Smooth muscle cell (in vitro differentiated cells): ENCODE results near the gene ID3. TPM values are rescaled to one million over a fixed set of nuclear protein-coding genes. Genes with fewer than 3 reads are reported as not detected.

Experiments used
- DNase-seq: peaks from one replicate; lab custom pipeline; 2025; ENCODE audit not compliant: unreplicated experiment; lab: John Stamatoyannopoulos, UW
- H2AFZ ChIP-seq: fragments of 200-600 bp; sonication (generic); 2 replicates; pipeline ENCODE4 v1.6.0; 2016; ENCODE audit warnings: antibody characterized with exemption, low read depth, mild to moderate bottlenecking
- H3F3A ChIP-seq: fragments of 200-600 bp; sonication (generic); 2 replicates; pipeline ENCODE4 v1.6.0; 2017; ENCODE audit warnings: antibody characterized with exemption, low read depth
- H3K27ac ChIP-seq: fragments of 200-600 bp; sonication (generic); 2 replicates; pipeline ENCODE4 v1.5.1; 2016; ENCODE audit warnings: low read depth, mild to moderate bottlenecking
- H3K27me3 ChIP-seq: fragments of 200-600 bp; sonication (generic); 2 replicates; pipeline ENCODE4 v1.6.1; 2016; ENCODE audit warnings: low read depth, mild to moderate bottlenecking
- H3K36me3 ChIP-seq: fragments of 200-600 bp; sonication (generic); 2 replicates; pipeline ENCODE4 v1.5.1; 2016; ENCODE audit warnings: low read depth
- H3K4me1 ChIP-seq: fragments of 200-600 bp; sonication (generic); 2 replicates; pipeline ENCODE4 v1.5.1; 2016; ENCODE audit warnings: low read depth
- H3K4me2 ChIP-seq: fragments of 200-600 bp; sonication (generic); 2 replicates; pipeline ENCODE4 v1.6.0; 2016; ENCODE audit warnings: mild to moderate bottlenecking
- H3K4me3 ChIP-seq: fragments of 200-600 bp; sonication (generic); 2 replicates; pipeline ENCODE4 v1.5.1; 2016; ENCODE audit warnings: mild to moderate bottlenecking
- H3K79me2 ChIP-seq: fragments of 200-600 bp; sonication (generic); 2 replicates; pipeline ENCODE4 v1.6.0; 2016; ENCODE audit warnings: low read depth, mild to moderate bottlenecking
- H3K9ac ChIP-seq: fragments of 200-600 bp; sonication (generic); 2 replicates; pipeline ENCODE4 v1.6.0; 2016; ENCODE audit warnings: low read depth
- H3K9me3 ChIP-seq: fragments of 200-600 bp; sonication (generic); replicated peaks from 2 replicates; pipeline ENCODE4 v1.5.1; 2016; ENCODE audit warnings: low read depth
- H4K20me1 ChIP-seq: fragments of 200-600 bp; sonication (generic); 2 replicates; pipeline ENCODE4 v1.6.0; 2016; ENCODE audit warnings: low read depth
- WGBS: methylation state at CpG from one replicate; pipeline ENCODE4 v1.1.7; 2016; ENCODE audit warnings: low lambda C conversion rate; 5-methylcytosine and 5-hydroxymethylcytosine counted together
- polyA plus RNA-seq: library from polyadenylated mRNA; unstranded; fragments of >200 nt; fragmentation: Nextera tagmentation; extraction: Ambion mirVana; gene quantifications from 2 replicates; pipeline ENCODE4 v1.2.1, GENCODE V29; 2016
- total RNA-seq: library from RNA; depleted of rRNA; stranded (reverse); fragments of >200 nt; gene quantifications from 2 replicates; pipeline ENCODE4 v1.2.3, GENCODE V29; 2014
- TF ChIP-seq, protein P1 (sequence below): fragments of 200-600 bp; sonication (generic); IDR thresholded peaks from 2 replicates; pipeline ENCODE4 v1.5.1; 2017; ENCODE audit warnings: borderline replicate concordance, mild to moderate bottlenecking, antibody characterized with exemption; ENCODE audit not compliant: insufficient read depth, poor library complexity, severe bottlenecking

The ID3 gene
- total and polyA plus RNA-seq, 2 experiments from 2014 or later, result 752 to 929 TPM

DNA sequence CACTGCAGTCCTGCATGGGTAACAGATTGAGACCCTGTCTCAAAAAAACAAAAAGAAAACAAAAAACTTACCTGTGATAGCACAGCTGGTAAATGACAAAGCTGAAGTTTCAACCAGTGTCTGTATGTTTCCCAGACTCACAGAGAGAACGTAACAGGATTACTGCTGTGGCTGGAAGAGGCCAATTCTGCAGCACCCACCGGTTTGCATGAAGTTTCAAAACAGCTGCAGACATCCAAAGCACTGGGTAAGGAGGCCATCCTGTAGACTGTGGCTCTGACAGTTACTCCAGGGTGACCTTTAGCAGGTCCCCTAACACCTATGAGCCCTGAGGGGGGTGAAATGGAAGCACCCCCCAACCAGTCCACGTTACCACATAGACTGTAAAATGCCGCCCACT is 7.5 kb downstream of the ID3 start:
- WGBS, result 57% methylated on average over 4 of the region's 4 CpGs
- Histone ChIP-seq H3K27me3 (no peaks in the 10 kb centered on the region), H3K79me2 (no peaks in the 10 kb centered on the region), H3K36me3 (no peaks in the 10 kb centered on the region), H3K4me1 (peaks cover 34% of the 10 kb centered on the region), H3K4me2 (no peak overlapping the region), H3K9ac (no peak overlapping the region), H3K27ac (no peak overlapping the region), H4K20me1 (peaks cover 10% of the 10 kb centered on the region), H3K4me3 (no peak overlapping the region), H3K9me3 (no peaks in the 10 kb centered on the region), H2AFZ (no peak overlapping the region), H3F3A (peaks cover 6% of the 10 kb centered on the region)
- TF ChIP-seq, protein P1, sequence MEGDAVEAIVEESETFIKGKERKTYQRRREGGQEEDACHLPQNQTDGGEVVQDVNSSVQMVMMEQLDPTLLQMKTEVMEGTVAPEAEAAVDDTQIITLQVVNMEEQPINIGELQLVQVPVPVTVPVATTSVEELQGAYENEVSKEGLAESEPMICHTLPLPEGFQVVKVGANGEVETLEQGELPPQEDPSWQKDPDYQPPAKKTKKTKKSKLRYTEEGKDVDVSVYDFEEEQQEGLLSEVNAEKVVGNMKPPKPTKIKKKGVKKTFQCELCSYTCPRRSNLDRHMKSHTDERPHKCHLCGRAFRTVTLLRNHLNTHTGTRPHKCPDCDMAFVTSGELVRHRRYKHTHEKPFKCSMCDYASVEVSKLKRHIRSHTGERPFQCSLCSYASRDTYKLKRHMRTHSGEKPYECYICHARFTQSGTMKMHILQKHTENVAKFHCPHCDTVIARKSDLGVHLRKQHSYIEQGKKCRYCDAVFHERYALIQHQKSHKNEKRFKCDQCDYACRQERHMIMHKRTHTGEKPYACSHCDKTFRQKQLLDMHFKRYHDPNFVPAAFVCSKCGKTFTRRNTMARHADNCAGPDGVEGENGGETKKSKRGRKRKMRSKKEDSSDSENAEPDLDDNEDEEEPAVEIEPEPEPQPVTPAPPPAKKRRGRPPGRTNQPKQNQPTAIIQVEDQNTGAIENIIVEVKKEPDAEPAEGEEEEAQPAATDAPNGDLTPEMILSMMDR, result no peak
- no peak for DNase-seq

DNA sequence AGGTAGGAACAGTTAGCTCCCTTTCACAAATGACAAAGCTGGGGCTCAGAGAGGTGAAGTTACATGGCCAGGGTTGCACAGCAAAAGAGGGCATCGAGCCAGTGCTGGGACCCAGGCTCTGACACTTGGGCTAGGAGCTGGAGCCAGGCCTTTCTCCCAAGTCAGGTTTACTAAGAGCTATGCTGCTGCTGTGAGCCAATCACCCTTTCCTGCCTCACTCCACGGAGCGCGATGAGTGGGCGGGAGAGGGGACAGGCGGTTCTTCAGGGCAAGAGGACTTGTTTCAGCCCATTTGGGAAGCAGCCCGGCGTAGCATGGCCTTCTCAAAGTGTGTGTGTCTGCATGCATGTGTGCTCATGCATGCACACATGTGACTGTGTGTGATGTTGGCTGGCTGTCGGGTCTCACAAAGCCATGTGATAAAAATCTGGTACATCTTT is 10.6 kb downstream of the ID3 start:
- TF ChIP-seq, protein P1, result no peak
- Histone ChIP-seq H3K4me1 (peaks cover 8% of the 10 kb centered on the region), H3K9ac (no peak overlapping the region), H3K79me2 (no peaks in the 10 kb centered on the region), H3K4me3 (no peak overlapping the region), H2AFZ (no peak overlapping the region), H3K36me3 (no peaks in the 10 kb centered on the region), H3K27me3 (no peaks in the 10 kb centered on the region), H3K4me2 (no peak overlapping the region), H3F3A (no peaks in the 10 kb centered on the region), H3K27ac (no peak overlapping the region), H3K9me3 (no peaks in the 10 kb centered on the region), H4K20me1 (no peaks in the 10 kb centered on the region)
- no peak for DNase-seq
- WGBS, result 78% methylated on average over 9 of the region's 9 CpGs

DNA sequence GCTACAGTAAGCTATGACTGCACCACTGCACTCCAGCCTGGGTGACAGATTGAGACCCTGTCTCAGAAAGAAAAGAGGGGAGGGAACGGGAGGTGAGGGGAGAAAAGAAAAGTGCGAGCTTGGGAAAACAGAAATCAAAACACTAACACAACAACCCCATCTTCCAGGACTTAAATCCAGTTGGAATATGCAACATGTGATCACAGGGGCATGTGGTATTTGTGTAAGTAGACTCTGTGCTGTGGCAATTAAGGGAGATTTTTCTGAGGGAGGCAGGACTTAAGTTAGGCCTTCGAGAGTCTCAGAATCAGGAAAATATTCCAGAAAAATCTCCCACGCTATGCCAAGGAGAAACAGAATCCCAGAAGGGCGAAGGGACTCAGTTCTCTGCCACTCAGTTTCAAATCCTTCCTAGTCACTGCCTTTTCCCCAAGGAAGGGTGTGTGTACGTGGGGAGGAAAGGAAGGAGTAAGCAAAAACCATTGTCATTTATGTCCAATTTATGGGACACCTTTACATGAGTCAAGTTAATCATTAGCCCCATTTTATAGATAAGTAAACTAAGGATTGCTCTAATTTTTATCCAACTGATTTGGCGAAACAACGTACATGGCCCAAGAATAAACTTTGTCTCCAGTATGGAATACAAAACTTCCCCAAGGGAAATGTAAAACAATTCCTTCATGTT is 12.3 kb downstream of the ID3 start:
- H3K36me3 ChIP-seq, result no peaks in the 10 kb centered on the region
- WGBS, result 89% methylated on average over 8 of the region's 8 CpGs
- no peaks in the 10 kb centered on the region for H3K79me2 ChIP-seq

More for the DNA sequence above, 12.3 kb downstream of the ID3 start:
- Histone ChIP-seq H3K9me3 (no peaks in the 10 kb centered on the region), H3K27me3 (no peaks in the 10 kb centered on the region), H4K20me1 (no peaks in the 10 kb centered on the region), H3K4me1 (peaks cover 4% of the 10 kb centered on the region), H3K27ac (no peak overlapping the region), H3K4me3 (no peak overlapping the region), H3K4me2 (no peak overlapping the region), H3K9ac (no peak overlapping the region), H2AFZ (no peak overlapping the region), H3F3A (no peaks in the 10 kb centered on the region)
- TF ChIP-seq, protein P1, result no peak
- DNase-seq, result no peak
